ENCODE results near the gene DPF3.

DNA sequence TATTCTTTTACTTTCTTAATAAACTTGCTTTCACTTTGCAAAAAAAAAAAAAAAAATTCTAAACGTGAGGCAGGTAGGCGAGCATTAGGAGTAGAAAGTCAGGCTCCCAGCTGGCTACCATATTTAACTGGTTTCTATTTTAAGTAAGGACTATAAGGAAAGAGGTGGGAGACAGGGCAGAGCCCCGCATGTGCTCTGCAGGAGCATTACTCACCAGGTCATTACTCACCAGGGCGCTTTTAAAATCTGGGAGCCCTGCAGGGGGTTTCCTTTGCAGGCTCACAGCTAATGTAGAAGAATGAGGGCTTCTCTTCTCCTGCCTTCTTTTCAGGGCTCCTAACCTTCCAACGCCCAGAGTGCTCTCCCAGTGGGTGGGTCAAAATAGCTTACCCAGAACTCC, 14.0 kb upstream of the DPF3 start:
- no peak for TF ChIP-seq EZH2 (IDR thresholded peaks at IDR 0.05; ENCODE audit: low read length, missing control alignments)
- TF ChIP-seq, protein P1, sequence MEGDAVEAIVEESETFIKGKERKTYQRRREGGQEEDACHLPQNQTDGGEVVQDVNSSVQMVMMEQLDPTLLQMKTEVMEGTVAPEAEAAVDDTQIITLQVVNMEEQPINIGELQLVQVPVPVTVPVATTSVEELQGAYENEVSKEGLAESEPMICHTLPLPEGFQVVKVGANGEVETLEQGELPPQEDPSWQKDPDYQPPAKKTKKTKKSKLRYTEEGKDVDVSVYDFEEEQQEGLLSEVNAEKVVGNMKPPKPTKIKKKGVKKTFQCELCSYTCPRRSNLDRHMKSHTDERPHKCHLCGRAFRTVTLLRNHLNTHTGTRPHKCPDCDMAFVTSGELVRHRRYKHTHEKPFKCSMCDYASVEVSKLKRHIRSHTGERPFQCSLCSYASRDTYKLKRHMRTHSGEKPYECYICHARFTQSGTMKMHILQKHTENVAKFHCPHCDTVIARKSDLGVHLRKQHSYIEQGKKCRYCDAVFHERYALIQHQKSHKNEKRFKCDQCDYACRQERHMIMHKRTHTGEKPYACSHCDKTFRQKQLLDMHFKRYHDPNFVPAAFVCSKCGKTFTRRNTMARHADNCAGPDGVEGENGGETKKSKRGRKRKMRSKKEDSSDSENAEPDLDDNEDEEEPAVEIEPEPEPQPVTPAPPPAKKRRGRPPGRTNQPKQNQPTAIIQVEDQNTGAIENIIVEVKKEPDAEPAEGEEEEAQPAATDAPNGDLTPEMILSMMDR (conservative IDR thresholded peaks at IDR 0.05 in 1 of 2, IDR thresholded peaks at IDR 0.05 in 1 of 2; ENCODE audit: low read depth in 1 of 2, low read length in 2 of 2), result no peak

All from fibroblast of lung (primary cell).